Measurements from ENCODE around the gene ROMO1. TPM values are rescaled to one million over a fixed set of nuclear protein-coding genes. Genes with fewer than 3 reads are reported as not detected.

ROMO1 gene
- total RNA-seq, 3 donors from 2014 or later (not counting 1 experiment from before 2014, with no cell fraction given): 38.3 to 49.7 (median 40.5) TPM

DNA sequence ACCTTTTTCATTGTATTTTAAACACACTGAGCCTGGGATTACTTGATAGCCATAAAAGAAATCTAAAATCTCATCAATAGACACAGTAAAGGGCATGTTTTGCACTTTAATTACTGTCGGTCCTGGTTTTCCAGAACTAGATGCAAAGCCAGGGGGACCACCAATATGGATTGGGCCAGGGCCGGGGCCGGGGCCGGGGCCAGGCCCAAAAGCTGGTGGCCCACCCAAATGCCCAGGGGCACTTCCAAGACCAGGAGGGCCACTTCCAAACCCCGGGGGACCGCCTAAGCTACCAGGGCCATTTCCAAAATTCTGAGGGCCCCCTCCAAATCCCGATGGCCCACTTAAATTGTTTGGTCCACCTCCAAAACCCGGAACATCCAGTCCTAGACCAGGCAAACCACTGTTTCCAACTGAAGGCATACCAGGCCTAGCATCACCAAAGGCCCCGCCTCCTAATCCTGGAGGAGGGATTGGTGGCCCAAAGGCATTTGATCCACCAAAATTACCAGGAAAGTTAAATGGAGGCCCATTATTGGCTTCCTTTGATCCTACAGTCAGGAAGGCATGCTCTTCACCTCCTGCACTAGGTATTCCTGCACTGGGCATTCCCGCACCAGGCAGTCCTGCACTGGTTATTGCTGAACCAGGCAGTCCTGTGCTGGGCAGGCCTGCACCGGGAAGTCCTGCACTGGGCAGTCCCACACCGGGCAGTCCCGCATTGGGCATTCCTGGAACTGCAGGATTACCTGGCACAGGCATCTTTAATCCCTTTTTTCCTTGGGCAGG lies 46.4 kb upstream of the ROMO1 start:
- no peaks in the 10 kb centered on the region for H3K36me3 Mint-ChIP-seq
- H3K4me3 Mint-ChIP-seq: no peak overlapping the region
- DNase-seq (no peak), ATAC-seq (no peak)
- no peaks in the 10 kb centered on the region for H3K27me3 Mint-ChIP-seq (ENCODE audit: low read depth in 2 of 2)
- Histone ChIP-seq H3K4me1 (ENCODE audit: control insufficient read depth, insufficient read depth, low read length) (peaks cover 11% of the 10 kb centered on the region), H3K9me3 (ENCODE audit: control insufficient read depth, insufficient read depth, low read length) (no peaks in the 10 kb centered on the region), H3K27me3 (ENCODE audit: control insufficient read depth, insufficient read depth, low read length) (no peaks in the 10 kb centered on the region), H3K27ac (ENCODE audit: low read length) (no peak overlapping the region), H3K36me3 (ENCODE audit: control insufficient read depth, insufficient read depth, low read length) (peaks cover 59% of the 10 kb centered on the region), H3K4me3 (ENCODE audit: low read length) (no peak overlapping the region)
- 94% methylated on average over 13 of the region's 13 CpGs for WGBS (ENCODE audit: insufficient coverage)
- no peaks in the 10 kb centered on the region for H3K9me3 Mint-ChIP-seq
- no peak for TF ChIP-seq CTCF (IDR thresholded peaks at IDR 0.05)
- intact Hi-C loops (cut with micrococcal nuclease): no loop called here
- H3K27ac Mint-ChIP-seq: no peak overlapping the region
- peaks cover 51 to 52% of the 10 kb centered on the region in 2 donors for H3K4me1 Mint-ChIP-seq

- H3K36me3 ChIP-seq (ENCODE audit: control insufficient read depth, insufficient read depth, low read length): peaks cover 57% of the 10 kb centered on the region
- no peak for TF ChIP-seq CTCF (IDR thresholded peaks at IDR 0.05)
- Mint-ChIP-seq H3K36me3 (no peaks in the 10 kb centered on the region), H3K4me1 (peaks cover 46 to 49% of the 10 kb centered on the region in 2 donors), H3K27ac (no peak overlapping the region), H3K27me3 (ENCODE audit: low read depth in 2 of 2) (no peaks in the 10 kb centered on the region), H3K4me3 (no peak overlapping the region), H3K9me3 (no peaks in the 10 kb centered on the region)
- 98% methylated on average over 3 of the region's 3 CpGs for WGBS (ENCODE audit: insufficient coverage)
- no peaks in the 10 kb centered on the region for H3K27me3 ChIP-seq (ENCODE audit: control insufficient read depth, insufficient read depth, low read length)
- no peak overlapping the region for H3K4me3 ChIP-seq (ENCODE audit: low read length)
- H3K27ac ChIP-seq (ENCODE audit: low read length): no peak overlapping the region
- H3K4me1 ChIP-seq (ENCODE audit: control insufficient read depth, insufficient read depth, low read length): peaks cover 14% of the 10 kb centered on the region
- intact Hi-C loops (cut with micrococcal nuclease): no loop called here
- DNase-seq: no peak
- no peak for ATAC-seq
- H3K9me3 ChIP-seq (ENCODE audit: control insufficient read depth, insufficient read depth, low read length): no peaks in the 10 kb centered on the region
Measured at GRCh38 chr20:35653430-35653734, 45.8 kb upstream of the ROMO1 start.

GRCh38 chr20:35653893-35654292 lies 45.3 kb upstream of the ROMO1 start:
- no peak overlapping the region for H3K4me3 Mint-ChIP-seq
- Histone ChIP-seq H3K36me3 (ENCODE audit: control insufficient read depth, insufficient read depth, low read length) (peaks cover 57% of the 10 kb centered on the region), H3K27ac (ENCODE audit: low read length) (no peak overlapping the region), H3K27me3 (ENCODE audit: control insufficient read depth, insufficient read depth, low read length) (no peaks in the 10 kb centered on the region), H3K4me1 (ENCODE audit: control insufficient read depth, insufficient read depth, low read length) (peaks cover 19% of the 10 kb centered on the region), H3K9me3 (ENCODE audit: control insufficient read depth, insufficient read depth, low read length) (no peaks in the 10 kb centered on the region), H3K4me3 (ENCODE audit: low read length) (no peak overlapping the region)
- peaks cover 47% of the 10 kb centered on the region in 2 donors for H3K4me1 Mint-ChIP-seq
- intact Hi-C loops (cut with micrococcal nuclease): no loop called here
- no peaks in the 10 kb centered on the region for H3K27me3 Mint-ChIP-seq (ENCODE audit: low read depth in 2 of 2)
- TF ChIP-seq CTCF (IDR thresholded peaks at IDR 0.05): no peak
- no peaks in the 10 kb centered on the region for H3K9me3 Mint-ChIP-seq
- DNase-seq (no peak), ATAC-seq (no peak)
- no peak overlapping the region for H3K27ac Mint-ChIP-seq
- no peaks in the 10 kb centered on the region for H3K36me3 Mint-ChIP-seq
- 100% methylated on average over 4 of the region's 4 CpGs for WGBS (ENCODE audit: insufficient coverage)

DNA sequence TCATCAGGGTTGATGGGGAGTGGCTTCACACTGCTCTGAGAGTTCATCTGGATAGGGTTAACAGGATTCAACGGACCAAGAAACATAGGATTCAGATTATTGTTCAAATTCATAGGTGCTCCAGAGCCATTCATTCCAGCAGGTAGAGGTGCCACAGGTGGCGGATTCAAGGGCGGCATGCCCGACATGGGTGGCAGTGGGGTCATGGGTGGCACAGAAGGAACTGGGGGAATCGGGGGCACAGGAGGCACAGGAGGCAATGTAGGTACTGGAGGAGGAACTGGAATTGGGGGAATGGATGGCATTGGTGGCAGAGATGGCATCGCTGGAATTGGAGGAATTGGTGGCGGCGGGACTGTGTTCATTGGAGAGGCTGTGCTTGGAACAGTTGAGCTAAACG lies 44.8 kb upstream of the ROMO1 start:
- WGBS (ENCODE audit: insufficient coverage): 98% methylated on average over 9 of the region's 9 CpGs
- DNase-seq (no peak), ATAC-seq (no peak)
- Mint-ChIP-seq H3K4me3 (no peak overlapping the region), H3K27me3 (ENCODE audit: low read depth in 2 of 2) (no peaks in the 10 kb centered on the region), H3K9me3 (no peaks in the 10 kb centered on the region), H3K4me1 (peaks cover 46 to 47% of the 10 kb centered on the region in 2 donors), H3K36me3 (no peaks in the 10 kb centered on the region), H3K27ac (no peak overlapping the region)
- Histone ChIP-seq H3K4me3 (ENCODE audit: low read length) (no peak overlapping the region), H3K36me3 (ENCODE audit: control insufficient read depth, insufficient read depth, low read length) (peaks cover 57% of the 10 kb centered on the region), H3K9me3 (ENCODE audit: control insufficient read depth, insufficient read depth, low read length) (no peaks in the 10 kb centered on the region), H3K27me3 (ENCODE audit: control insufficient read depth, insufficient read depth, low read length) (no peaks in the 10 kb centered on the region), H3K27ac (ENCODE audit: low read length) (no peak overlapping the region), H3K4me1 (ENCODE audit: control insufficient read depth, insufficient read depth, low read length) (peaks cover 20% of the 10 kb centered on the region)
- TF ChIP-seq CTCF (IDR thresholded peaks at IDR 0.05): no peak
- intact Hi-C loops (cut with micrococcal nuclease): no loop called here
